Stimulated activated memory B cell treated with anti-CD40 and anti-IgM and Interleukin-4, amounts not matched to agents 10 μg/mL and 1 μg/mL and 100 μg/mL, for 72 hours (primary cell): Measurements from ENCODE around the gene BTNL2.
"Not testable (repeated sequence)": the region's sequence is repeated elsewhere in the genome, so short reads cannot be mapped to it uniquely, and the experiment has no call there.

Experiments used
- ATAC-seq: fragments of 150-1000 bp; cut with Tn5 transposase; 2 replicates; pipeline ENCODE4 v1.10.0; 2021
- H3K27ac Mint-ChIP-seq: one replicate; pipeline ENCODE4 v1.8.0; 2022; ENCODE audit warnings: mild to moderate bottlenecking, mixed read lengths
- H3K27me3 Mint-ChIP-seq: one replicate; pipeline ENCODE4 v1.8.0; 2022; ENCODE audit warnings: mixed read lengths
- H3K36me3 Mint-ChIP-seq: one replicate; pipeline ENCODE4 v1.8.0; 2022; ENCODE audit warnings: mixed read lengths
- H3K4me1 Mint-ChIP-seq: one replicate; pipeline ENCODE4 v1.8.0; 2022; ENCODE audit warnings: mixed read lengths
- H3K4me3 Mint-ChIP-seq: one replicate; pipeline ENCODE4 v1.8.0; 2022; ENCODE audit warnings: mild to moderate bottlenecking, moderate library complexity, mixed read lengths
- H3K9me3 Mint-ChIP-seq: one replicate; pipeline ENCODE4 v1.8.0; 2022; ENCODE audit warnings: mixed read lengths

BTNL2 gene

GRCh38 chr6:32359225-32359624 lies 47.8 kb downstream of the BTNL2 start:
- not testable (repeated sequence) for H3K27me3 Mint-ChIP-seq, H3K36me3 Mint-ChIP-seq, H3K9me3 Mint-ChIP-seq, ATAC-seq, H3K27ac Mint-ChIP-seq, H3K4me3 Mint-ChIP-seq
- H3K4me1 Mint-ChIP-seq = peaks cover 12% of the 10 kb centered on the region

GRCh38 chr6:32358548-32358947 lies 48.4 kb downstream of the BTNL2 start:
- not testable (repeated sequence) for H3K4me3 Mint-ChIP-seq, H3K36me3 Mint-ChIP-seq, H3K27me3 Mint-ChIP-seq, H3K27ac Mint-ChIP-seq, ATAC-seq, H3K9me3 Mint-ChIP-seq
- peaks cover 12% of the 10 kb centered on the region for H3K4me1 Mint-ChIP-seq

GRCh38 chr6:32355018-32355417 lies 52.0 kb downstream of the BTNL2 start:
- Mint-ChIP-seq H3K4me3 (no peak overlapping the region), H3K4me1 (peaks cover 15% of the 10 kb centered on the region), H3K27ac (no peak overlapping the region), H3K36me3 (no peaks in the 10 kb centered on the region), H3K27me3 (no peaks in the 10 kb centered on the region), H3K9me3 (no peaks in the 10 kb centered on the region)
- ATAC-seq = no peak

GRCh38 chr6:32353348-32353747 lies 53.6 kb downstream of the BTNL2 start:
- peaks cover 12% of the 10 kb centered on the region for H3K4me1 Mint-ChIP-seq
- no peak overlapping the region for H3K27ac Mint-ChIP-seq
- no peaks in the 10 kb centered on the region for H3K27me3 Mint-ChIP-seq
- H3K9me3 Mint-ChIP-seq = no peaks in the 10 kb centered on the region
- no peak for ATAC-seq
- no peak overlapping the region for H3K4me3 Mint-ChIP-seq
- no peaks in the 10 kb centered on the region for H3K36me3 Mint-ChIP-seq
